Activated CD8-positive, alpha-beta T cell treated with anti-CD3 and anti-CD28 coated beads for 36 hours (primary cell): ENCODE data around the gene FRMD4A. TPM values are rescaled to one million over a fixed set of nuclear protein-coding genes. Genes with fewer than 3 reads are reported as not detected.

ENCODE experiments used
- ATAC-seq: fragments of 200-7000 bp; cut with Tn5 transposase; one replicate; pipeline ENCODE4 v1.10.0; 2021; ENCODE audit warnings: mild to moderate bottlenecking, moderate library complexity
- CTCF ChIA-PET: fragments of 350-600 bp; sonication (Branson Sonifier 250); formaldehyde crosslinking; loops from one replicate; lab custom pipeline; 2021; ENCODE audit warnings: antibody characterized with exemption; lab: Charles Lee
- POLR2A ChIA-PET: fragments of 350-600 bp; sonication (Branson Sonifier 250); formaldehyde crosslinking; loops from one replicate; lab custom pipeline; 2021; ENCODE audit warnings: antibody characterized with exemption; lab: Charles Lee
- DNase-seq: peaks from one replicate; pipeline ENCODE4 v3.0.0-alpha.2; 2020
- H3K27ac Mint-ChIP-seq: one replicate; pipeline ENCODE4 v1.8.0; 2021; ENCODE audit warnings: mild to moderate bottlenecking, mixed read lengths
- H3K27me3 Mint-ChIP-seq: one replicate; pipeline ENCODE4 v1.8.0; 2021; ENCODE audit warnings: mixed read lengths
- H3K36me3 Mint-ChIP-seq: one replicate; pipeline ENCODE4 v1.8.0; 2021; ENCODE audit warnings: low read depth, mixed read lengths
- H3K4me1 Mint-ChIP-seq: one replicate; pipeline ENCODE4 v1.8.0; 2021; ENCODE audit warnings: low read depth, mixed read lengths
- H3K4me3 Mint-ChIP-seq: one replicate; pipeline ENCODE4 v1.8.0; 2021; ENCODE audit warnings: mild to moderate bottlenecking, moderate library complexity, mixed read lengths
- H3K9me3 Mint-ChIP-seq: one replicate; pipeline ENCODE4 v1.8.0; 2021; ENCODE audit warnings: mixed read lengths
- CTCF ChIP-seq: fragments of 200-600 bp; IDR thresholded peaks from one replicate; pipeline ENCODE4 v1.8.0; 2022; ENCODE audit warnings: antibody characterized with exemption, mild to moderate bottlenecking
- intact Hi-C: fragments of 100-400 bp; cut with micrococcal nuclease; formaldehyde crosslinking; loops from one replicate; pipeline ENCODE4 v1.10.0; 2022
- total RNA-seq, 2 experiments: library from RNA; stranded (reverse); gene quantifications; one replicate each; pipeline ENCODE4 v1.2.3, GENCODE V29; 2021

FRMD4A gene
- total RNA-seq, 2 experiments from 2014 or later: 2.1 to 2.8 TPM

DNA sequence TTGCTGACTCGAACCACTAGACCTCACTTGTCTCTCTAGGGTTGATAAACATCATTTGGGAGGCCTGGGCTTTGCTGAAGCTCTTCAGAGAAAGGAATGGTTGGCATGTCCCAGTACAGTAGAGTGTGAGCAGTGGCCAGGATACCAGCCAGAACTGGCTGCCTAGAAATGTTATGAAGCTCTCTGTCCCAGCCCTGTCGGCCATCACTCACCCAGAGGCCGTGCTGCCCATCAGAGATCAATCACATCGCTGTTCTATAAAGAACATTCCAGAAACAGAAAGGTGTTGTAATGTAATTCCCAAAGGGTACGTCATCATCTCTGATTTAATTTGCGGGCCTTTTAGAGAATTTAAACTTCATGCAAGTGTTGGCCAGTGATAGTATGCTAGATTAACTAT lies 632.5 kb downstream of the FRMD4A start:
- ATAC-seq (no peak), DNase-seq (no peak)
- intact Hi-C loops: no loop called here
- Mint-ChIP-seq H3K36me3 (no peaks in the 10 kb centered on the region), H3K4me3 (no peak overlapping the region), H3K27ac (no peak overlapping the region), H3K27me3 (peaks cover 8% of the 10 kb centered on the region), H3K4me1 (peaks cover 3% of the 10 kb centered on the region), H3K9me3 (no peaks in the 10 kb centered on the region)
- TF ChIP-seq CTCF: no peak
- POLR2A ChIA-PET: no interaction called here
- CTCF ChIA-PET: interaction anchor here (0.6 kb wide), 1 partner anchor 13 kb away, joined by 3 read pairs; no protein-coding TSS in a partner anchor

- intact Hi-C loops: no loop called here
- no peak for DNase-seq
- Mint-ChIP-seq H3K27me3 (peaks cover 3% of the 10 kb centered on the region), H3K4me3 (no peak overlapping the region), H3K9me3 (no peaks in the 10 kb centered on the region), H3K4me1 (peaks cover 3% of the 10 kb centered on the region), H3K27ac (no peak overlapping the region), H3K36me3 (no peaks in the 10 kb centered on the region)
- CTCF ChIA-PET: no interaction called here
- no peak for ATAC-seq
- POLR2A ChIA-PET: no interaction called here
- TF ChIP-seq CTCF: no peak
These were observed 634.7 kb downstream of the FRMD4A start for GRCh38 chr10:13696071-13696470.

DNA sequence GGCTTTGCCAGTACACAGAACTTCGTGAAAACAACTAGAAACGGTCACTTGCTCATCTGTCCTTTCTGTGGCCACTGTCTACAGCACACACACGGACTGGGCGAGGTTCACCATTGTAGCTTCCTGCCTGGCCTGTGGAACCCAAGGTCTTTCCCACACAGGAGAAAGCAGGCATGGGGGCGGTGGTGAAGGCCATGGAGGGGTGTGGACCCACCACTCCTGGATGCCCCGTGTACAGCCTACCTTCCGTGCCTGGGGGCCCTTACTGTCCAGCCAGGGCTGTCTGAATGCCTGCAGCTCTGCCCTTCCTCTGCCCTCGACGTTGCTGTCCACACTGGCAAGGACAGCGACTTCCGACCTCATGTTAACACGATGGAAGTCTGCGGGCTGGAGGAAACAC lies 635.1 kb downstream of the FRMD4A start:
- no peak for DNase-seq
- ATAC-seq: no peak
- Mint-ChIP-seq H3K27ac (no peak overlapping the region), H3K4me1 (peaks cover 3% of the 10 kb centered on the region), H3K4me3 (no peak overlapping the region), H3K36me3 (no peaks in the 10 kb centered on the region), H3K27me3 (peaks cover 3% of the 10 kb centered on the region), H3K9me3 (no peaks in the 10 kb centered on the region)
- intact Hi-C loops: no loop called here
- ChIA-PET CTCF (no interaction called here), POLR2A (no interaction called here)
- TF ChIP-seq CTCF: no peak

DNA sequence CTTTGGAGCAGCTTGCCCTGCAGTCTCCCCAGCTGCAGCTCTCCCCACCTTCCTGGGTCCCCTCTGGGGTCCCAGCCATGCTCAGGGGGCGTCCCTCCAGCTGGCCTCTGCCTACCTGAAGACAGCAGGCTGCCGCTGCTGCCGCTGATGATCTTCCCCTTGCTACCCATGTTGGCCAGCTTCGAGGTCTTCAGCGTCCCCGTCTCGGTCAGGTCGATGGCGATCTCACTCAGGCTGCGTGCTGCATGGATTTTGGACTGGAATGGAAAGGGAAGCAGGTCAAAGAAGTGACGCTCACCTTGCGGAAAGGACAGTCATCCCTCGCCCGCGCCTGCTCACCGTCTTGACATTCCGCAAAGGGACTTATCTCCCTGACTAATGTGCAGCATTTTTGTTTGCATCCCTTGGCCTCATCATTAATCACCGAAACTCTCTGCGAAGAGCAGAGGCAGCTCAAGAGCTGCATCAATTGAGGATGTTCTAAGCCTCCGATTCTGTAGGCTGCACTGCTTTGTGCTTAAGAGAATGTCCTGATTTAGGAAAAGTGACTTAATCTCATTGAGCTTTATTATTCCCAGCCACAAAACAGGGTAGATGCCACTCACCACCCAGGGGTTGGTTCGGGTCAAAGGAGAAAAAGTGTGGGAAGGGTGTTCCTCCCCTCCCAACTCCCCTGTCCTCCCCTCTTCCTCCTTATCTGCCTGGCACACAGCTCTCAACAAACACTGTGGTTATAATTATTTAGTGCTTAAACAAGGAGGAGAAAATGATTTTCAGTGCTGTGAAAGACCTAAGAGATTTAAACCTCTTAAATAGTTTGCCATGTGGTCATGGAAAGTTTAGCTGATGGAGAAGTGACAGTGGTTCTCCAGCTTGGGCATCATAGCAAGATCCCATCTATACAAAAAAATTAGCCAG lies 636.7 kb downstream of the FRMD4A start:
- no peak overlapping the region for H3K4me3 Mint-ChIP-seq
- no peaks in the 10 kb centered on the region for H3K9me3 Mint-ChIP-seq
- no peak overlapping the region for H3K27ac Mint-ChIP-seq
- TF ChIP-seq CTCF: no peak
- no peak for DNase-seq
- H3K4me1 Mint-ChIP-seq: no peaks in the 10 kb centered on the region
- intact Hi-C loops: no loop called here
- H3K27me3 Mint-ChIP-seq: no peaks in the 10 kb centered on the region
- CTCF ChIA-PET: interaction anchor here (0.5 to 1.3 kb wide), 2 partner anchors 24 to 66 kb away, joined by 3 read pairs; no protein-coding TSS in a partner anchor
- ATAC-seq: no peak
- no peaks in the 10 kb centered on the region for H3K36me3 Mint-ChIP-seq
- POLR2A ChIA-PET: no interaction called here

DNA sequence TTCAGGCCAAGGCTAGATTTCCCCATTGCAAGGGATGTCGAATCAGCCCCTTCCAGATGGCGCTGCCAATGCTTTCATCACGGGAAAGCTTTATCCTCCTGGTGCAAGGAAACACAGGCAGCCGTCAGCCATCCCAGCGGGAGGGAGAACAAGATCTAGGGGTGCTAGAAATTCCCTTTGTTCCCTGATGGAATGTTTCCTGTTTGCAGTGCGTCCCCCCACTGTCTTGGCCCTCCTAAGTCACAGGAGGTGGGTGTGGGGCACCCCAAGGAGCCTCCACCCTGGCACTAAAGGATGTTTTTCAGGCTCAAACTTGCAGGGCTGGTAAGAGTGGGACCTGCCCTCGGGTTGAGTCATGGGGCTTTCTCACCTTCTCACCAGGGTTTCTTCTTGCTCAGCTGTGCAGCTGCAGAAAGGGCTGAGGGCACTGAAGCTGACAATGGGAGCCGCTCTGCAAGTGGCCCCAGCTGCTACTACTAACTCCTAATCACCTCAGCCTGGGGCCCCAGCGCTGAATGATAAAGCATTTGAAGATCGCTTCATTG lies 640.4 kb downstream of the FRMD4A start:
- Mint-ChIP-seq H3K27ac (no peak overlapping the region), H3K36me3 (no peaks in the 10 kb centered on the region), H3K9me3 (no peaks in the 10 kb centered on the region), H3K4me1 (no peaks in the 10 kb centered on the region), H3K27me3 (no peaks in the 10 kb centered on the region), H3K4me3 (no peak overlapping the region)
- peak; percentile 11 for DNase-seq
- TF ChIP-seq CTCF: no peak
- ATAC-seq: peak; percentile 37
- ChIA-PET CTCF (interaction anchor here (0.9 kb wide), 1 partner anchor 317 kb away, joined by 3 read pairs; no protein-coding TSS in a partner anchor), POLR2A (no interaction called here)
- intact Hi-C loops: no loop called here
